ENCODE measurements around the gene MTMR3.

DNA sequence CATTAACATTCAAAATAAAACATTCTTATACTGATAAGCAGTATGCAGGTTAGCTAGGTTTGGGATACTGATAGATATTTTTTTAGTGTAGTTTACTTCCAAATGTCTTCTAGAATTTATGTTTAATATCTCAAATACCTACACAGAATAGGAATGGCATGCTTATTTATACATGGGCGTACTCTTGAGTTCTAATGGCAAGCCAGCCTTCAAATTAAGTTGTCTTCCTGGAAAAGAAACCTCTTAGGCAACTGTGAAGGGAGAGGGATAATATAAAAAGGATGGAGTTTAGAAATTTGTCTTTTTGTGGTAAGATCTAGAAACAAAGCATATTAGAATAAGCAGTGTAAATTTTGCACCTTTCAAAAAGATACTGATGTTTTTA is 65.4 kb downstream of the MTMR3 start:
- TF ChIP-seq GATA2 (IDR thresholded peaks at IDR 0.05; ENCODE audit: low read depth, low read length) (no peak), GATA3 (IDR thresholded peaks at IDR 0.05; ENCODE audit: low read depth, low read length) (no peak)

Measured in SH-SY5Y (cell line).